VCaP (cell line): ENCODE results near the gene ARHGAP25.

ENCODE experiments used
- H3K27ac ChIP-seq: fragments of 450-650 bp; 2 replicates; pipeline ENCODE4 v1.5.1; 2017
- TF ChIP-seq, protein P1 (sequence below): fragments of 450-650 bp; conservative IDR thresholded peaks from 2 replicates; pipeline ENCODE4 v1.5.1; 2017; ENCODE audit warnings: mild to moderate bottlenecking, moderate library complexity

ARHGAP25 gene, protein sequence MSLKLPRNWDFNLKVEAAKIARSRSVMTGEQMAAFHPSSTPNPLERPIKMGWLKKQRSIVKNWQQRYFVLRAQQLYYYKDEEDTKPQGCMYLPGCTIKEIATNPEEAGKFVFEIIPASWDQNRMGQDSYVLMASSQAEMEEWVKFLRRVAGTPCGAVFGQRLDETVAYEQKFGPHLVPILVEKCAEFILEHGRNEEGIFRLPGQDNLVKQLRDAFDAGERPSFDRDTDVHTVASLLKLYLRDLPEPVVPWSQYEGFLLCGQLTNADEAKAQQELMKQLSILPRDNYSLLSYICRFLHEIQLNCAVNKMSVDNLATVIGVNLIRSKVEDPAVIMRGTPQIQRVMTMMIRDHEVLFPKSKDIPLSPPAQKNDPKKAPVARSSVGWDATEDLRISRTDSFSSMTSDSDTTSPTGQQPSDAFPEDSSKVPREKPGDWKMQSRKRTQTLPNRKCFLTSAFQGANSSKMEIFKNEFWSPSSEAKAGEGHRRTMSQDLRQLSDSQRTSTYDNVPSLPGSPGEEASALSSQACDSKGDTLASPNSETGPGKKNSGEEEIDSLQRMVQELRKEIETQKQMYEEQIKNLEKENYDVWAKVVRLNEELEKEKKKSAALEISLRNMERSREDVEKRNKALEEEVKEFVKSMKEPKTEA

DNA sequence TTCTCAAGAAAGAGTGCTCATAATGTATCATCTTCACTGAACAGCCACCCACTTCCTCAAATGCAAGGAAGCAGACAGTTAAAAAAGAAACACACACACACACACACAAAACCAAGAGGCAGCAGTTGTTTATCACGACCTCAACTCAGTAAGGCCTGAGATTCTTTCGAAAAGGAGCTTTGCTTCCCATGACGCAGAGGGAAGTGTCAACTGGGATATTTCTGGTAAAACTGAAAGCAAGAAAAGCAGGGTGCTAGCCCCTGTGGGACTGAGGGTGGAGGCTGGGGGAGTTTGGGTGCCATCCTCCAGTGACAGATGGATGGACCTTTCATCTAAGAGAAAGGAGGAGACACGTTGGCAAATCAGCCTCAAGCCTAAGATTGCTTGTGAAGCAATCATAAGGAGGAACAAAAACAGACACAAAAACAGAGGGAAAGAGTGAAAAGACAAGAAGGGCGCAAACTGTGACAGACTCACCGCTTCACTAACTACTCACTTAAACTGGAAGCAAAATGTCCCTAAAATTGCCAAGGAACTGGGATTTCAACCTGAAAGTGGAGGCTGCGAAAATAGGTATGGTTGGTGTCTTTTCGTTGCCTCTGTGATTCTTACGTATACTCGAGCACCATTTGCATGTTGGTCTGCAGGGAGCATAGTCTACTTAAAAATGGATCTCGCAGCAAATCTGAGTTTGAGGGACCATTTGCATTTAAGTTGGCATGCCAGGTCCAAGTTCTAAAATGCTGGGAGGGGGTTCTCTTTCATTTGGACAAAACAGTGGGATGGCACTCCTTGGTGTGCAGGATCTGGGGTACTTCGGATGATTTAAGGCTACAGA lies at the start of gene ARHGAP25:
TSS of gene ARHGAP25 (plus strand) at position 124 of the 838 bp plus-strand sequence. CDS start at position 513, 389 bp downstream.
- no peak within 1 kb of the TSS for H3K27ac ChIP-seq
- TF ChIP-seq, protein P1, sequence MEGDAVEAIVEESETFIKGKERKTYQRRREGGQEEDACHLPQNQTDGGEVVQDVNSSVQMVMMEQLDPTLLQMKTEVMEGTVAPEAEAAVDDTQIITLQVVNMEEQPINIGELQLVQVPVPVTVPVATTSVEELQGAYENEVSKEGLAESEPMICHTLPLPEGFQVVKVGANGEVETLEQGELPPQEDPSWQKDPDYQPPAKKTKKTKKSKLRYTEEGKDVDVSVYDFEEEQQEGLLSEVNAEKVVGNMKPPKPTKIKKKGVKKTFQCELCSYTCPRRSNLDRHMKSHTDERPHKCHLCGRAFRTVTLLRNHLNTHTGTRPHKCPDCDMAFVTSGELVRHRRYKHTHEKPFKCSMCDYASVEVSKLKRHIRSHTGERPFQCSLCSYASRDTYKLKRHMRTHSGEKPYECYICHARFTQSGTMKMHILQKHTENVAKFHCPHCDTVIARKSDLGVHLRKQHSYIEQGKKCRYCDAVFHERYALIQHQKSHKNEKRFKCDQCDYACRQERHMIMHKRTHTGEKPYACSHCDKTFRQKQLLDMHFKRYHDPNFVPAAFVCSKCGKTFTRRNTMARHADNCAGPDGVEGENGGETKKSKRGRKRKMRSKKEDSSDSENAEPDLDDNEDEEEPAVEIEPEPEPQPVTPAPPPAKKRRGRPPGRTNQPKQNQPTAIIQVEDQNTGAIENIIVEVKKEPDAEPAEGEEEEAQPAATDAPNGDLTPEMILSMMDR: no peak

DNA sequence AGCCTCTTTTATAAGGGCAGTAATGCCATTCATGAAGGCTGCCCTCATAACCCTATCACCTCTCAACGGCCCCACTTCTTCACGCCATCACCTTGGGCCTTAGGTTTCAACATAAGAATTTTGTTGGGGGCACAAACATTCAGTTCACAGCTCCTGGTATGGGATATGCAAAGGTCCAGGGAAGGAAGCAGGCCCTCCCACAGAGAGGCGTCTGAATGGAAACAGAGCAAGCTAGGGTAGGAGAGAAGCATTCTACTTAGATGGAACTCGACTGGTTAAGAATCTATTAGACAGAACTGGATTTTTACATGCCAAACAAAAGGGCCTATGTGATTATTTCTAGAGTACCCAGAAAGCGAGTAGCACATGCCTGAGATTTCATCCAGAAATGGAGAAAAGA lies 48.4 kb upstream of the ARHGAP25 start:
- TF ChIP-seq, protein P1: no peak
- H3K27ac ChIP-seq: no peak overlapping the region

DNA sequence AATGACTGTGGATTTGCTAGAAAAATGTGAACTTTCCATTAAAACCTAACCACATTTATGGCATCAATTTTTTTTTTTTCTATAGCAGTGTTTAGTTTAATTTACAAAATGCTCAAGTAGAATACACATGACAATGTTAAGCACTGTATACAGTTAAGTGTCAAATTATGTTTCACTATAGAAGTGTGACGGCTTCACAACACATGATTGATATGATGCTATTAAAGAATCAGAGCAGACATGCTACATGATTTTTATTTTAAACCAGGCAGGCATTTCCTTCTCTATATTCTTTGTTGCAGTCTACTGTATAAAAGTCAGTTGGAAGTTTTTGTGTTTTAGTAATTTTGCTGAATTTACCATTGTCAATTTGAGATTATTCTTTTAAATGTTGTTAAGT lies 47.6 kb upstream of the ARHGAP25 start:
- H3K27ac ChIP-seq: no peak overlapping the region
- TF ChIP-seq, protein P1: no peak

DNA sequence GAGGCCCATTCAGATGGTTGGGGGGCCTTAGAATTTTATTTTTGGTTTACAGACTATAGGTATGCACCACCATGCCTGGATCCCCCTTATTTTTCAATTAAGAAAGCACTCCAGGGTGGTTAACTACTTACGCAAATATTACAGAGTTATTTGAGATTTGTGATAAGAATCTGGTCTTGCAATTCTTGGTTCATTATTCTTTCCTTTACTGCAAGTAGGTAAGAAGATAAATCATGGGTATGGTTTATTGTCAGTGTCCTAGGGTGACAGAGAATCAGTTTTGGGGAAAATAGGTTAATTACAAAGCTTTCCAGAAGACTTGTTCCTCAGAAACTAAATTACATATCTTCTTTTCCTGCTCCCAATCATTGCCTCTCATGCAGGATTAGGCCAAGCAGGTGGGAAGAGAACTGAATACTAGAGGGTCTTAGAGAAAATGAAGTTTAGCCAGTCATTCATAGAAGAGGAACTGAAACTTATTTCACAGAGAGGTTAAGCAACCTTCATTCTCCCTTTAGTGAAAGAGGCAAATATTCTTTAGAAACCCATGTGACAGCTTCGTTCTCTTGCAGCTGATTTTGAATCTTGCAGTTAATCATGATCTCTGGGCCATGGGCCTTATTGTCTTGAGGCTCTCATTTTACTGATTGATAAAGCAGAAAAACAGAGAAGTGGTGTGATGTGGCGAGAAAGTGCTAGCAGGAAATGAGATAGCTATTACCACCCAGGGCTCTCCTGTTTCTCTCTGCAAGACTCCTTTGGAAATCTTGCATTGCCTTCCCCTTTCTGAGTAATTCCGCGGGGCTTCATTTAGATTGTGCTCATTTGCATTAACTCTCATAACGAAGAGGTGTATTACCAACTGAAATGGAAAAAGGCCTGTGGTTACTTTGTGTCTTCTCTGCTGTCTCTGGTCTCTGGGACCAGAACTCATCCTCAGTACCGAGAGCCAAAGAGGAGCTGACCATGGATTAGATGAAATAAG lies 44.8 kb upstream of the ARHGAP25 start:
- TF ChIP-seq, protein P1: no peak
- H3K27ac ChIP-seq: no peak overlapping the region

DNA sequence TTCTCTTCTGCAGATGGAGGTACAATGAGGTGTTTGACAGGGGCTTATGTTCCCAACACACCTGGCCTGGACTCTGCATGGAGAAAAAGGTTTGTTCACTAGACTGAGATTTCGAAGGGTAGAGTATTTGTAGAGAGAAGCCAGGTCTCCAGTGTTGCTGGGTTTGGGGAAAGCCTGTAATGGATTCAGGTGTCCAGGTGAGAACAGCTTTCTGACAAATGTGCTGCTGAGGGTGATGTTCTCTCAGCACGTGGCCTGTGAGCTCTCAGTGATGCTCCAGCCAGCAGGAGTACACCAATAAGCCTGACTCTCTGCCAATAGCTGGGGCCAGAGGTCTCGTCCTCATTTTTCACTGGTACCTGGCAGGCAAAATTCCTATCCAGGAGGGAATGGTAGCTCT lies 43.8 kb upstream of the ARHGAP25 start:
- TF ChIP-seq, protein P1: no peak
- no peak overlapping the region for H3K27ac ChIP-seq

DNA sequence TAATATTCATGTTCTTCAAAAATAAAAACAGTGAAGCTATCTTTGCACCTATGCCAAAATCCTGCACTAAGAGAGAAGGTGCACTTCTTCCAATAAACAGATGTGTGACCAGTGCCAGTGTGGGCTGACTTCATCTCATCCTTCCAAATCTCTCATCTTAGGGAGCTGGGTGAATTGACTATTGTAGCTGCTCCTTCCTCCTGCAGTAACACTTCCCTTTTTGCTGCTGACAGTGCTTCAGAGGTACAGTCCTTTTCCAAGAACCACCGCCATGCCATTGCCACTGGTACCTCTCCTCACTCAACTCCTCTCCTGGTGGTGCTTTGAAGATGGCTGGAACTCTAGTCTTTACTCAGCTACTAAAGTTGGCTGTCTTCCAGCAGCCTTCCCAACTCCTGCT lies 42.1 kb upstream of the ARHGAP25 start:
- no peak overlapping the region for H3K27ac ChIP-seq
- TF ChIP-seq, protein P1: no peak
